ENCODE measurements around the gene TRPM6. TPM values are rescaled to one million over a fixed set of nuclear protein-coding genes. Genes with fewer than 3 reads are reported as not detected.

Gene TRPM6
- total and polyA plus RNA-seq, 2 donors from 2014 or later: 1.3 to 2.0 TPM

DNA sequence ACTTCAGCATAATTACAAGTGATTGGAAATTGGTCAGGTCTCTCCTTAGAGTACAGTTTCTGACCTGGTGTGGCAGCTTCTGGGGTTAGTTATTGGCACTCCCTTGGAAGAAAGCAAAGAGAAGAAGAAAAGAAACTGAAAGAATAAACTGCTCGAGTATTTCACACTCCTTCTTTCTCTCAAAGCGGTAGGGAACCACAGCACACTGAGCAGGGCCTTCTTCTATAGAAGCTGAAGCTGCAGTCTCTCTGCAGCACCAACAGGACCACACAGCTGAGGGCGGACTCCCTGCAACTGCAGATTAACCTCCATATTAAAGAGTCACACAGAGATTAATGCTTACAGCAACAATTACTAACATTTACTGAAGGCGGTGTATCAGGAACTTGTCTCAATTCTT, 152.0 kb downstream of the TRPM6 start:
- no peak for DNase-seq
- no peaks in the 10 kb centered on the region for H3K27me3 ChIP-seq (ENCODE audit: control insufficient read depth, insufficient read depth, low read length)
- FAIRE-seq: no peak
- H3K9ac ChIP-seq (ENCODE audit: low read length in 3 of 3): no peak overlapping the region
- TF ChIP-seq, protein P1, sequence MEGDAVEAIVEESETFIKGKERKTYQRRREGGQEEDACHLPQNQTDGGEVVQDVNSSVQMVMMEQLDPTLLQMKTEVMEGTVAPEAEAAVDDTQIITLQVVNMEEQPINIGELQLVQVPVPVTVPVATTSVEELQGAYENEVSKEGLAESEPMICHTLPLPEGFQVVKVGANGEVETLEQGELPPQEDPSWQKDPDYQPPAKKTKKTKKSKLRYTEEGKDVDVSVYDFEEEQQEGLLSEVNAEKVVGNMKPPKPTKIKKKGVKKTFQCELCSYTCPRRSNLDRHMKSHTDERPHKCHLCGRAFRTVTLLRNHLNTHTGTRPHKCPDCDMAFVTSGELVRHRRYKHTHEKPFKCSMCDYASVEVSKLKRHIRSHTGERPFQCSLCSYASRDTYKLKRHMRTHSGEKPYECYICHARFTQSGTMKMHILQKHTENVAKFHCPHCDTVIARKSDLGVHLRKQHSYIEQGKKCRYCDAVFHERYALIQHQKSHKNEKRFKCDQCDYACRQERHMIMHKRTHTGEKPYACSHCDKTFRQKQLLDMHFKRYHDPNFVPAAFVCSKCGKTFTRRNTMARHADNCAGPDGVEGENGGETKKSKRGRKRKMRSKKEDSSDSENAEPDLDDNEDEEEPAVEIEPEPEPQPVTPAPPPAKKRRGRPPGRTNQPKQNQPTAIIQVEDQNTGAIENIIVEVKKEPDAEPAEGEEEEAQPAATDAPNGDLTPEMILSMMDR (IDR thresholded peaks at IDR 0.05; ENCODE audit: borderline replicate concordance, extremely low read depth, insufficient read depth): no peak
- intact Hi-C loops (cut with DNase I): no loop called here
- H3K27ac ChIP-seq (ENCODE audit: low read depth in 2 of 2, low read length in 2 of 2): no peak overlapping the region
- no peak overlapping the region for H3K4me3 ChIP-seq (ENCODE audit: low read length in 3 of 3)
- H3K36me3 ChIP-seq (ENCODE audit: control insufficient read depth in 2 of 3, insufficient read depth in 3 of 3, low read length in 3 of 3): no peaks in the 10 kb centered on the region
- no peaks in the 10 kb centered on the region for H3K4me1 ChIP-seq (ENCODE audit: control insufficient read depth in 2 of 3, insufficient read depth in 2 of 3, low read depth in 1 of 3, low read length in 3 of 3)
- H3K9me3 ChIP-seq (ENCODE audit: control insufficient read depth in 2 of 3, insufficient read depth in 1 of 3, low read length in 3 of 3): no peaks in the 10 kb centered on the region

DNA sequence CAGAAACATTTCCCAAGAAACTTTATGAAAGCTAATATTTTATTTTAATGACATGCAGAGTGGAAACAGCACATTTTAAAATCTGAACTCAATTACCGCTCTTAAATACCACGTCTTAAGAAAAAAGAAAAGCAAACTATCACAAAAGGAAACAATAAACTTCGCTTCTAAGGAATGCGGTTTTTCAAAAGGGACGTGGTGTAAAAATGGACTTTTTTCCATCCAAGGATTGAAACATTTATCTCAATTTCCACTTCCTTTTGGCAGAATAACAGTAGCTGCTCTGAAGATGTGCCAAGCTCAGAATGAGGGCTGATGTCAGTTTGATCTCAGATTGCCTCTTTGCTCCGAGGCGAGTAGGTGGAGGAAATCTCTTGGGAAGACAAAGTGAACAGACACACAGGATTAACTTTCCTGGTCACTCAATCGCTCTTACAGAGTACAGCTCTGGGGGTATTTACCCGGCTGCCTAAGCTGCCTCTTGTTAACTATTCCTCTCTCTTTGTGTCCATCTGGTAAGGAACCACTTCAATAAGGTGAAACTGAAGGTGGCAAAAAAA, 158.5 kb downstream of the TRPM6 start:
- FAIRE-seq: no peak
- H3K27ac ChIP-seq (ENCODE audit: low read depth in 2 of 2, low read length in 2 of 2): no peak overlapping the region
- intact Hi-C loops (cut with DNase I): no loop called here
- H3K27me3 ChIP-seq (ENCODE audit: control insufficient read depth, insufficient read depth, low read length): no peaks in the 10 kb centered on the region
- peak overlapping the region in 1 of 3 donors; percentile 9 for H3K4me3 ChIP-seq (ENCODE audit: low read length in 3 of 3)
- TF ChIP-seq, protein P1 (IDR thresholded peaks at IDR 0.05; ENCODE audit: borderline replicate concordance, extremely low read depth, insufficient read depth): no peak
- no peak overlapping the region for H3K9ac ChIP-seq (ENCODE audit: low read length in 3 of 3)
- no peaks in the 10 kb centered on the region for H3K9me3 ChIP-seq (ENCODE audit: control insufficient read depth in 2 of 3, insufficient read depth in 1 of 3, low read length in 3 of 3)
- peak in 1 of 5 donors; percentile 54 for DNase-seq
- no peaks in the 10 kb centered on the region for H3K36me3 ChIP-seq (ENCODE audit: control insufficient read depth in 2 of 3, insufficient read depth in 3 of 3, low read length in 3 of 3)
- no peaks in the 10 kb centered on the region for H3K4me1 ChIP-seq (ENCODE audit: control insufficient read depth in 2 of 3, insufficient read depth in 2 of 3, low read depth in 1 of 3, low read length in 3 of 3)

DNA sequence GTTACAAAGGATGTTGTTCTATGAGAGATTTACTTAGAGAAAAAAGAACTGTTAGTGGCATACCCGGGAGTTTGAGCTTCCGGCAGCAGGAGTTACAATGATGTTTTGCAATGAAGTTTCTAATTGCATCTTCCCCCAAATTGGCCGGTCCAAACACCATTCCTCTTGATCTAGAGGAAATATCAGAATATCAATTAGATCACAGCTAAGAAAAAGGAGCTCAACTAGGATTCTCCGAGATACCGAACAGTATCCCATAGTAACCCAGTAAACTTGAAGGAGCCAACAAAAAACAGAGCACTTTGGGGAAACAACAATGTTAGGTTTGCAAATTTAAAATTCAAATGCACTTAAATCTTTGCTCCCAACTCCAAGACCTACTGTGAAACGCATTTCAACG, 159.5 kb downstream of the TRPM6 start:
- DNase-seq (no peak), FAIRE-seq (no peak)
- TF ChIP-seq, protein P1 (IDR thresholded peaks at IDR 0.05; ENCODE audit: borderline replicate concordance, extremely low read depth, insufficient read depth): no peak
- H3K9me3 ChIP-seq (ENCODE audit: control insufficient read depth in 2 of 3, insufficient read depth in 1 of 3, low read length in 3 of 3): no peaks in the 10 kb centered on the region
- H3K4me1 ChIP-seq (ENCODE audit: control insufficient read depth in 2 of 3, insufficient read depth in 2 of 3, low read depth in 1 of 3, low read length in 3 of 3): no peaks in the 10 kb centered on the region
- intact Hi-C loops (cut with DNase I): no loop called here
- H3K27me3 ChIP-seq (ENCODE audit: control insufficient read depth, insufficient read depth, low read length): no peaks in the 10 kb centered on the region
- no peak overlapping the region for H3K9ac ChIP-seq (ENCODE audit: low read length in 3 of 3)
- no peaks in the 10 kb centered on the region for H3K36me3 ChIP-seq (ENCODE audit: control insufficient read depth in 2 of 3, insufficient read depth in 3 of 3, low read length in 3 of 3)
- H3K27ac ChIP-seq (ENCODE audit: low read depth in 2 of 2, low read length in 2 of 2): no peak overlapping the region
- no peak overlapping the region for H3K4me3 ChIP-seq (ENCODE audit: low read length in 3 of 3)

DNA sequence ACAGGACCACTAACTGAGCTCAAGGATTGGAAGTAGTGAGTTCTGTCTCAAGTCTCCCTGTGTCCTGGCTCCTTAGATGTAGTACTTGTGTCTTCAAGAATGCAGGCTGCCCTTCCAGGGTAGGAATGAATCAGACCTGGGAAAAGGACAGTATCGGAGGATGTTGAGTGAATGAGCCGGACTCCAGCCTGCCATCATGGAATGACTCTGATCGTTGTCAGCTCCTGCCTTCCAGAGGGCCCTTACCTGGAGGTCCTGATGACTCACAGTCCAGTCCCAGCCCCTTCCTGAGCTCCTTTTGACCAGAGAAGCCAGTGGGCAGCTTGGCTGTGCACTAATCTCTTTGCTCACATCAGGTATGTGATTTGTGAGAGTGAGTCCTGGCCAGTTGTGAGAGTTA, 161.1 kb downstream of the TRPM6 start:
- Histone ChIP-seq H3K27ac (ENCODE audit: low read depth in 2 of 2, low read length in 2 of 2) (no peak overlapping the region), H3K4me1 (ENCODE audit: control insufficient read depth in 2 of 3, insufficient read depth in 2 of 3, low read depth in 1 of 3, low read length in 3 of 3) (no peaks in the 10 kb centered on the region), H3K27me3 (ENCODE audit: control insufficient read depth, insufficient read depth, low read length) (no peaks in the 10 kb centered on the region), H3K36me3 (ENCODE audit: control insufficient read depth in 2 of 3, insufficient read depth in 3 of 3, low read length in 3 of 3) (no peaks in the 10 kb centered on the region), H3K9ac (ENCODE audit: low read length in 3 of 3) (no peak overlapping the region), H3K9me3 (ENCODE audit: control insufficient read depth in 2 of 3, insufficient read depth in 1 of 3, low read length in 3 of 3) (no peaks in the 10 kb centered on the region), H3K4me3 (ENCODE audit: low read length in 3 of 3) (no peak overlapping the region)
- FAIRE-seq: no peak
- intact Hi-C loops (cut with DNase I): no loop called here
- DNase-seq: no peak
- TF ChIP-seq, protein P1 (IDR thresholded peaks at IDR 0.05; ENCODE audit: borderline replicate concordance, extremely low read depth, insufficient read depth): no peak
